IMR-90 (cell line): ENCODE measurements around the gene TJAP1. TPM values are rescaled to one million over a fixed set of nuclear protein-coding genes. Genes with fewer than 3 reads are reported as not detected.

ENCODE experiments used
- ATAC-seq: fragments of 200-7000 bp; cut with Tn5 transposase; 2 replicates; pipeline ENCODE4 v1.9.1; 2020; ENCODE audit warnings: low read depth, mild to moderate bottlenecking, moderate library complexity
- BruUV-seq: library from RNA; stranded (reverse); fragments of 400-500 nt; replicated peaks from 2 replicates; lab custom pipeline; 2021; lab: Mats Ljungman, UMichigan
- CTCF ChIA-PET: fragments of 300-600 bp; formaldehyde crosslinking; extraction: SDS; loops from one replicate; lab custom pipeline; 2021; ENCODE audit warnings: antibody characterized with exemption; lab: Yijun Ruan, JAX
- POLR2A ChIA-PET: fragments of 300-600 bp; sonication (Branson Sonifier 250); formaldehyde crosslinking; loops from one replicate; lab custom pipeline; 2022; ENCODE audit warnings: antibody characterized with exemption; ENCODE audit not compliant: unreplicated experiment; lab: Charles Lee
- DNase-seq: peaks from one replicate; pipeline ENCODE4 v3.0.0; 2013
- H2AFZ ChIP-seq: replicated peaks from 2 replicates; pipeline ENCODE3; 2013; ENCODE audit warnings: low read length, mild to moderate bottlenecking; ENCODE audit not compliant: poor library complexity
- H2AK5ac ChIP-seq: 2 replicates; pipeline ENCODE4 v1.6.1; 2013; ENCODE audit warnings: low read depth, low read length, inconsistent platforms
- H2AK9ac ChIP-seq: replicated peaks from 2 replicates; pipeline ENCODE3; 2013; ENCODE audit warnings: mild to moderate bottlenecking, low read depth, low read length, moderate library complexity; ENCODE audit not compliant: poor library complexity
- H2BK120ac ChIP-seq: 2 replicates; pipeline ENCODE4 v1.6.1; 2013; ENCODE audit warnings: low read depth, low read length, inconsistent platforms
- H2BK15ac ChIP-seq: 3 replicates; pipeline ENCODE4 v1.6.1; 2013; ENCODE audit warnings: low read depth, low read length, inconsistent platforms
- H2BK20ac ChIP-seq: 2 replicates; pipeline ENCODE4 v1.6.1; 2013; ENCODE audit warnings: low read depth, mild to moderate bottlenecking, inconsistent platforms, low read length, moderate library complexity
- H2BK5ac ChIP-seq: 2 replicates; pipeline ENCODE4 v1.6.1; 2013; ENCODE audit warnings: mild to moderate bottlenecking, low read depth, low read length, inconsistent platforms; ENCODE audit not compliant: poor library complexity, severe bottlenecking
- H3K14ac ChIP-seq: replicated peaks from 2 replicates; pipeline ENCODE4 v1.6.1; 2013; ENCODE audit warnings: low read depth, low read length, inconsistent platforms
- H3K18ac ChIP-seq: 2 replicates; pipeline ENCODE4 v1.6.1; 2013; ENCODE audit warnings: low read depth, low read length, control low read depth
- H3K23ac ChIP-seq: 2 replicates; pipeline ENCODE4 v1.6.1; 2013; ENCODE audit warnings: low read depth, low read length, inconsistent platforms
- H3K27ac ChIP-seq: 2 replicates; pipeline ENCODE4 v1.5.1; 2013; ENCODE audit warnings: mild to moderate bottlenecking, control low read depth, low read length; ENCODE audit not compliant: insufficient read depth
- H3K27me3 ChIP-seq: 2 replicates; pipeline ENCODE4 v1.6.1; 2013; ENCODE audit warnings: low read length; ENCODE audit not compliant: control insufficient read depth, insufficient read depth
- H3K36me3 ChIP-seq: 2 replicates; pipeline ENCODE4 v1.6.1; 2013; ENCODE audit warnings: low read length, mixed read lengths; ENCODE audit not compliant: control insufficient read depth, insufficient read depth
- H3K4ac ChIP-seq: 2 replicates; pipeline ENCODE4 v1.6.1; 2013; ENCODE audit warnings: low read depth, low read length, inconsistent platforms
- H3K4me1 ChIP-seq: 2 replicates; pipeline ENCODE4 v1.6.1; 2013; ENCODE audit warnings: low read length, mixed read lengths; ENCODE audit not compliant: control insufficient read depth, insufficient read depth
- H3K4me2 ChIP-seq: 2 replicates; pipeline ENCODE4 v1.6.1; 2013; ENCODE audit warnings: low read depth, mild to moderate bottlenecking, control low read depth, low read length, moderate library complexity
- H3K4me3 ChIP-seq: 2 replicates; pipeline ENCODE4 v1.5.1; 2013; ENCODE audit warnings: low read depth, mild to moderate bottlenecking, control low read depth, low read length, moderate library complexity; ENCODE audit not compliant: insufficient read depth
- H3K56ac ChIP-seq: 2 replicates; pipeline ENCODE4 v1.6.1; 2013; ENCODE audit warnings: low read length, inconsistent platforms; ENCODE audit not compliant: insufficient read depth; ENCODE audit errors: extremely low read depth
- H3K79me1 ChIP-seq, 2 experiments: 2 replicates each; pipeline ENCODE4 v1.6.1; 2013; ENCODE audit warnings: low read length in 2 of 2, inconsistent platforms in 1 of 2, low read depth in 1 of 2
- H3K9ac ChIP-seq: 2 replicates; pipeline ENCODE4 v1.6.1; 2013; ENCODE audit warnings: low read depth, low read length, control low read depth
- H3K9me1 ChIP-seq: 2 replicates; pipeline ENCODE4 v1.6.1; 2013; ENCODE audit warnings: low read length, inconsistent platforms; ENCODE audit not compliant: insufficient read depth
- H3K9me3 ChIP-seq: 2 replicates; pipeline ENCODE4 v1.6.1; 2013; ENCODE audit warnings: low read length; ENCODE audit not compliant: control insufficient read depth, insufficient read depth
- H4K20me1 ChIP-seq: 2 replicates; pipeline ENCODE4 v1.6.1; 2013; ENCODE audit warnings: low read length, inconsistent platforms; ENCODE audit not compliant: insufficient read depth
- H4K5ac ChIP-seq: 2 replicates; pipeline ENCODE4 v1.6.1; 2013; ENCODE audit warnings: mild to moderate bottlenecking, low read depth, low read length, control low read depth
- H4K8ac ChIP-seq, 2 experiments: 2 replicates each; pipeline ENCODE4 v1.6.1; 2013; ENCODE audit warnings: low read depth in 2 of 2, low read length in 2 of 2, control low read depth in 1 of 2, inconsistent platforms in 1 of 2
- H4K91ac ChIP-seq: 2 replicates; pipeline ENCODE4 v1.6.1; 2013; ENCODE audit warnings: low read depth, low read length, inconsistent platforms; ENCODE audit not compliant: insufficient read depth
- BHLHE40 ChIP-seq: fragments of 150-350 bp; IDR thresholded peaks from 2 replicates; pipeline ENCODE4 v1.6.1; 2016; ENCODE audit warnings: mild to moderate bottlenecking, low read depth, low read length
- CEBPB ChIP-seq: IDR thresholded peaks from 2 replicates; pipeline ENCODE4 v1.6.1; 2012; ENCODE audit warnings: low read depth, low read length, improper control_type of control experiment
- CHD1 ChIP-seq: IDR thresholded peaks from 2 replicates; pipeline ENCODE4 v1.6.1; 2012; ENCODE audit warnings: low read depth, low read length, improper control_type of control experiment
- ELK1 ChIP-seq: fragments of 150-350 bp; IDR thresholded peaks from 2 replicates; pipeline ENCODE4 v1.6.1; 2016; ENCODE audit warnings: low read depth, mild to moderate bottlenecking, low read length, moderate library complexity, borderline replicate concordance
- FOS ChIP-seq: fragments of 150-350 bp; IDR thresholded peaks from 2 replicates; pipeline ENCODE4 v1.6.1; 2016; ENCODE audit warnings: low read depth, low read length
- MAFK ChIP-seq: IDR thresholded peaks from 2 replicates; pipeline ENCODE4 v1.6.1; 2012; ENCODE audit warnings: low read depth, low read length, improper control_type of control experiment
- MAZ ChIP-seq: IDR thresholded peaks from 2 replicates; pipeline ENCODE4 v1.6.1; 2012; ENCODE audit warnings: low read depth, mild to moderate bottlenecking, low read length, improper control_type of control experiment, moderate library complexity, borderline replicate concordance
- MXI1 ChIP-seq: IDR thresholded peaks from 2 replicates; pipeline ENCODE4 v1.6.1; 2012; ENCODE audit warnings: low read depth, mild to moderate bottlenecking, low read length, moderate library complexity, borderline replicate concordance
- NFE2L2 ChIP-seq: fragments of 150-350 bp; IDR thresholded peaks from 2 replicates; pipeline ENCODE4 v1.6.1; 2016; ENCODE audit warnings: low read depth, mild to moderate bottlenecking, low read length
- POLR2A ChIP-seq: IDR thresholded peaks from 2 replicates; pipeline ENCODE4 v1.6.1; 2012; ENCODE audit warnings: mild to moderate bottlenecking, low read depth, low read length
- RAD21 ChIP-seq: IDR thresholded peaks from 2 replicates; pipeline ENCODE4 v1.6.1; 2012; ENCODE audit warnings: low read length, improper control_type of control experiment
- RCOR1 ChIP-seq: IDR thresholded peaks from 2 replicates; pipeline ENCODE4 v1.6.1; 2012; ENCODE audit warnings: mild to moderate bottlenecking, low read length, improper control_type of control experiment; ENCODE audit not compliant: insufficient replicate concordance
- RFX5 ChIP-seq: IDR thresholded peaks from 2 replicates; pipeline ENCODE4 v1.8.0; 2012; ENCODE audit warnings: low read depth, mild to moderate bottlenecking, low read length, moderate library complexity
- SMC3 ChIP-seq: fragments of 150-350 bp; IDR thresholded peaks from 2 replicates; pipeline ENCODE4 v1.6.1; 2016; ENCODE audit warnings: low read depth, mild to moderate bottlenecking, antibody characterized with exemption, low read length, moderate library complexity
- WGBS, 2 experiments: methylation state at CpG; one replicate each; pipeline versions ENCODE4 v1.1.5 to v1.1.7; 2013; ENCODE audit warnings: missing lambda C conversion rate in 2 of 2; ENCODE audit not compliant: insufficient read length in 1 of 2; ENCODE audit errors: extremely low coverage in 2 of 2; 5-methylcytosine and 5-hydroxymethylcytosine counted together
- dilution Hi-C: fragments of 300-500 bp; cut with HindIII; formaldehyde crosslinking; loops from one replicate; pipeline ENCODE4 v1.14.3; 2018; ENCODE audit warnings: low sequenced_read_pairs; ENCODE audit not compliant: unreplicated experiment
- in situ Hi-C: fragments of 300-500 bp; cut with MboI; formaldehyde crosslinking; loops from 3 replicates; pipeline ENCODE4 v1.14.3; 2019; ENCODE audit warnings: low sequenced_read_pairs, inconsistent platforms, mixed read lengths
- intact Hi-C: fragments of 100-400 bp; cut with micrococcal nuclease; formaldehyde crosslinking; loops from 2 replicates; pipeline ENCODE4 v1.10.0; 2022
- polyA plus RNA-seq, 3 experiments: library from polyadenylated mRNA; depleted of rRNA; stranded (reverse); fragments of >200 nt; gene quantifications; 2 replicates each; pipeline ENCODE4 v1.2.3, GENCODE V29; 2012; ENCODE audit warnings: low replicate concordance in 1 of 3
- total RNA-seq: library from RNA; depleted of rRNA; stranded (reverse); fragments of >200 nt; gene quantifications from 2 replicates; pipeline ENCODE4 v1.2.3, GENCODE V29; 2012

TJAP1 gene
- total and polyA plus RNA-seq, 2 of the 4 experiments (the other 2 are of a cell fraction), result 12.2 to 34.2 TPM

DNA sequence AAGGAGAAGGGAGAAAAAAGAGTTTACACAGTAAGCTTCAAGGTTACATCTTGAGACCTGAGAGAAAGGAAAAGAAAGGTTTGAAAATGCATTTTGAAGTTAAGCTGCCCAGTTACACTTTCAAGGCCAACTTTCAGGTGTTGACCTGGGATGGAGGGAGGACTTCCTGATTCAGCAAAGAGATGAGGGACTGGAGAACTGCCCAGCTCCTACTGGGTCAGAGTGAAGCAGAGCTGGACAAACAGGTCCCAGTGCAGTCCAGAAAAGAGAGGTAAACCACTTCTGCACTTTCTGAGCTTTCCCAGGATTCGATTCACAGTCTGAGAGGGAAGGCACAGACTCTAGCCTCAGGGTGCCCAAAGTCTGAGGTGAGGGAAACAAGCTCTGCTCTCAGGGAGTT is 6.0 kb upstream of the TJAP1 start:
- Histone ChIP-seq H4K91ac (no peak overlapping the region), H3K4ac (no peak overlapping the region), H3K4me3 (no peak overlapping the region), H3K9me1 (no peaks in the 10 kb centered on the region), H4K20me1 (no peaks in the 10 kb centered on the region), H2BK20ac (no peak overlapping the region), H2BK15ac (no peak overlapping the region), H4K5ac (no peak overlapping the region), H3K56ac (no peak overlapping the region), H2AK5ac (no peak overlapping the region), H3K9ac (no peak overlapping the region), H3K79me1 (no peaks in the 10 kb centered on the region), H3K4me1 (no peaks in the 10 kb centered on the region), H3K14ac (no peak overlapping the region), H2BK5ac (no peak overlapping the region), H3K23ac (peak overlapping the region; percentile 73; the same call in 1 of the 2 replicates), H2AFZ (peak overlapping the region; percentile 23), H3K9me3 (no peaks in the 10 kb centered on the region), H3K27me3 (peaks cover 19% of the 10 kb centered on the region), H3K4me2 (no peak overlapping the region), H2BK120ac (no peak overlapping the region), H3K36me3 (no peaks in the 10 kb centered on the region), H3K27ac (no peak overlapping the region), H4K8ac (no peak overlapping the region), H2AK9ac (no peak overlapping the region), H3K18ac (no peak overlapping the region)
- ChIA-PET CTCF (interaction anchor here (0.7 kb wide), 1 partner anchor 37 kb away, joined by 3 read pairs; no protein-coding TSS in a partner anchor), POLR2A (no interaction called here)
- dilution Hi-C loops (no loop called here), in situ Hi-C loops (no loop called here), intact Hi-C loops (no loop called here)
- TF ChIP-seq SMC3 (no peak), MAFK (no peak), POLR2A (no peak), ELK1 (no peak), RAD21 (no peak), BHLHE40 (no peak), RCOR1 (no peak), MAZ (no peak), MXI1 (no peak), NFE2L2 (no peak), FOS (no peak), CHD1 (no peak), RFX5 (no peak), CEBPB (no peak)
- ATAC-seq (no peak), DNase-seq (no peak)
- WGBS, 2 experiments, result 29% methylated on average over 1 of the region's 1 CpG; no CpG with 5 or more reads in 1 of the 2 experiments
- BruUV-seq, result no TSS peak
